Hematopoietic multipotent progenitor cell treated with erythropoietin and hydrocortisone succinate and interleukin-3 and kit ligand, for 15 days (in vitro differentiated cells): ENCODE results near the gene MBP.
"Not testable (repeated sequence)": the region's sequence is repeated elsewhere in the genome, so short reads cannot be mapped to it uniquely, and the experiment has no call there.

Experiments
- DNase-seq: peaks from one replicate; pipeline ENCODE4 v3.0.0-alpha.2; 2015; ENCODE audit warnings: low spot score

MBP gene

DNA sequence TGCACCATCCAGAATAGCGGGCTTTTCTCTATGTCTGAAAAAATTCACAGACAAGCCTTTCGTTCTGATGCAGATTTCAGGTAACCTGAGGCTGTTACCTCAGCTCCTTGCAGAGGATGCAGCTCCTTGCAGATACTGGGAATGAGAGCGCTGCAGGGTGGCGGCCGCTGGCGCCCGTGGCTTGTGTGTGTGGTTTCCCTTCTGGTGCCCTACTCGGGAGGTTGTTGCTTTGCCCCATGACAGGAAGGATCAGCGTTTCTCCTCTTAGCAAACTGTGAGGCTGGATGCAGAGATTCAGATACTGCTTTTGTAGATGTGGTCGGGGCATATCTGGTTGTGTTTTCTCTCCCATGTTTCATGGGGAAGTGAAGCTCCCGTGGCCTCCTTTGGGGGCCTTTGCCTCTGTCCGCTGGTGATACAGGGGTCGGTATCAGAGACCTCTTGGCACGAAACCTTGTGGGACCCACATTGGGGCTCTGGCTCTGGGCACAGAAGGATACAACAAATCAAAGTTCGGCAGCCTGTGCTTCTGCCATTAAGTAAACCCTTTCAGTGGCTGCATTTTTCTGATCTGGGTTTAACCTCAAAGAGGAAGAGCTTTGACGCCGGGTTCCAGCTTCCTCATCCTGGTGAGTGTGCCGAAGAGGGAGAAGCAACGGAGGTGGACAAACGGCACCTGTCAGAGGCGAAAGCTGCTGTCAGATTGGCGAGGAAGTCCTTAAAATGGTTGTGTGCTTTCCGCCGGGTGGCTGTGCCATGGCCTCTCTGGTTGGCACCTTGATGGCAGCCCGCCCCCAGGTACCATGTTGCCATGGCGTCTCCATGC, 127.8 kb downstream of the MBP start:
- DNase-seq = no peak

DNA sequence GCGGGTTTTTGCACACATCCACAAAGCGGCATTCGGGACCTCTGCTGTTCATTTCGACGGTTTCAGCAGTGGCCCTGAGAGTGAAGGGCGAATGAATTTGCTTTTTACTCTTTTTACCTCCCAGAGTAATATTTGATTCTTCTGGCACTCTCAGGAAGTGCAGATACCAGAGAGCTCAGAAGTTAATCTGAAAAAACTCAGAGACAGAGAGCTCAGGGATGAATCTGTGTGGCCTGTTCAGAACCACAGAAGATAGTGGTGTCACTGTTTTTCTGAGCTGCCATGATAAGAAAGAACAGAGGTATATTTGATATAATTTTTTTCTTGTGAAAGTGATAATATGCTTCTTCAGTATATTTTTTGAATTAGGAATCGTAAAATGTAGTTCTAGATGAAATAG, 129.3 kb downstream of the MBP start:
- no peak for DNase-seq

DNA sequence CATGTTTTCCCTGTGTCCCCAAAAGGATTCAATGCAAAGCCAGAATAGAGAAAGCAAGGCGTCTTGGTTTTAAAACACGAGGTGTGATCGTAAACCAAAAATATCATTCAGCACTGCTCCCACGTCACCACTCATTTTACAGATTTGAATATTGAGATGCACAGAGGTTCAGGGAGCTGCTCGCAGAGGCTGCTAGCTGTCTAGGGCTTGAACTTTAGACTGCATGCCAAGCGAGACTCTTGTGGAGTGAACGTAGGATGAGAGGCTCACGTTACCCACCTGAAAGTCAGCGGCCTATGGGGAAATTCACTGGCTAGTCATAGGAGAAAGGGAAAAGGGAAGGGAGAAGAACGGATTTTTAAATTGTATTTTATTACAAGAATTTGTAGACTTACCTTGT, 130.1 kb downstream of the MBP start:
- DNase-seq = no peak

DNA sequence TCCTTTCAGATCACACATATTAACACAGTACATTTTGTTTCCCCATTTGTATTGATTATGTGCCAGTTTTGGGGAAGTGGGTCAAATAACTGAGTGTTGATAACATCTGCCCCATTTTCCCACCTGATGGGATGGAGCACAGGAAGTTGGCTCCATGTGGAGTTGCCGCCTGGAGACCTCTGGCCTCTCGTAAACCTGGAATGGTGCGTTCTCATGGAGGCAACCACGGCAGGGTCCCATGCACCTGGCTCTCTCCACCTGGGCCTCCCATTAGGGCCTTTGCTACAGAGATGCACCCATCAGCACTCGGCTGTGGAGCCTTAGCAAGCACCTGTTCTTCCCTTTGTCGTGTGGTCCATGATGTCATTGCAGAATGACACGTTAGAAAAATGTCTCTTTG, 130.6 kb downstream of the MBP start:
- no peak for DNase-seq

DNA sequence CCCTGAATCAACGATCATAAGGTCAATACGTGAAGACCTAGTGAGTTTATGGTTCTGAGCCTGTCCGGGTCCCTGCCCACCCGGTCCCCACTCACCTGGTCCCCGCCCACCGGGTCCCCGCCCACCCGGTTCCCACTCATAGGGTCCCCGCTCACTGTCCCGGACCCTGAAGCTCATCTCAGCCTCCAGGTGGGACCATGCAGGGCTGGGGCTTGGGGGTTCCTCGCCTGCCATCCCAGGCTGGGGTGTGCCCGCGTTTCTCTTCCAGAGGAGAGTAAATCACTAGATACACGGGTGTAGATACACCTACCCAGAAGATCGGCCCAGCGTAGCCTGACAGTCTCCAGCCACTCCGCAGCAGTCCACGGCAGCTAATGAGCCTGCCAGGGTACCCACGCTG, 131.5 kb downstream of the MBP start:
- no peak for DNase-seq

DNA sequence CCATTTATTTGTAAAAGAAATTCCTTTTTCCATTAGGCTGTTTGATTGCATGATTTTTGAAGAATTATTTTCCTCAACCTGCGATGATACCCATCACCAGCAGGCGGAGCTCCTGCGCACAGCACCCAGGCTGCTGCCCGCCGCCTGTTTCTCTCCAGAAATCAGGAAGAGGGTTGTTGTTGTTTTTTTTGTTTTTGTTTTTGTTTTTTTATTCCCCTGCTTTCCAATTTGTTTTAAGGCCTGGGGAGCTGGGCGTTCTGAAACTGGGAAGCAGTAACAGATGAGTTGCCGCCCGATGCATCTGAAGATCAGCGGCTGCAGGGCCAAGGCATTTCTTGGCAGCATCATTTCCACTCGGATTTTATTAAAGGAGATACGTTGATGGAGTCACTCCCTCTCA, 132.1 kb downstream of the MBP start:
- DNase-seq = peak; percentile 55

DNA sequence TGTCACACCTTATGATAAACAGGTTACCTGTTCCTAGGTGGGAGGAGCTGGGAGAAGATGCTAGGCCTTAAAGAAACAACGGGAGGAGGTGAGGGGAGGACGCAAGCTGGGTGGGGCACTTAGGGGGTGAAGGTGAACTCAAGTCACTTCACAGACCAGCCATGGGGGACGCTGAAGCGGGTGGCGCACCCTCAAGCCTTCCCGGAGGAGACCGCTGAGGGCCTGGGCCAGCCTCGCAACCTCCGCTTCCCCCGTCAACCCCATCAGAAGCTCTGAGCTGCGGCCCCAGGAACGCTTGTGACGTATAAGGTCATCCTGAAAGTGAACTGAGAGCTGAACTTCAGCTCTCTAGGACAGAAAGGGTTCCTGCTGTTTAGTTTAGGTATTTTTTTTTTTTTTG, 133.5 kb downstream of the MBP start:
- no peak for DNase-seq

DNA sequence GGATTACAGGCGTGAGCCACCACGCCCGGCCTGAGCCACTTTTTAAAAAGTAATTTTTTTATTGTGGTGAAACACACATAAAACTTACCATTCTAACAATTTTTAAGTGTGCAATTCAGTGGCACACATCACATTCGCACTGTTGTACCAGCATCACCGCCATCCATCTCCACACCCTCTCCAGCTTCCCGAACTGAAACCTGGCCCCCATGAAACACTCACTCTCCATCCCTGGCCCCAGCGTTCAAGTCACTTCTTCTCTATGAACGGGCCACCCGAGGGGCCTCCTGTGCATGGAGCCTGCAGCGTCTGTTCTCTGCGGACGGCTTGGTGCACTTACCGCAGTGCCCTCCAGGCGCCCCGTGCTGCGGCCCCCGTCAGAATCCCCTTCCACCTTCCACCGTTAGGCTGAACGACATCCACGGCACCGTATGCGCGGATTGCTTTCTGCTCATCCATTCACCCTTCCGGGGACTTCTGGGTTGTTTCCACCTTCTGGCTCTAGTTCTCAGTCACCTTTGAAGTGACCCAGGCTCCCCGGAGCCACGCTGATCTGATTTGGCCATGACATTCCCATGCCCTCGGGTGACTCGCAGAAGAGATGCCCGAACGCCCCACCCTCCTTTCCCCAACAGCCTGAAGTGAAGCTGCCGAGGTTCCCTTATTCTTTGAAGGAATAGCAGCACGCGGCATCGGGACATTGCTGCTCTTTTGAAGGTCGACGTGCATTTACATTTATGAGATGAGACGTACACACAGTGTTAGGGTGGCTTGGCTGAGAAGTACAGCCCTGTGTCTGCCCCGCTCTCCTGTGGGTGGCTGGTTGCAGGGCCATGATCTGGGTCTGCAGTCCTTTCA, 134.4 kb downstream of the MBP start:
- DNase-seq = no peak

DNA sequence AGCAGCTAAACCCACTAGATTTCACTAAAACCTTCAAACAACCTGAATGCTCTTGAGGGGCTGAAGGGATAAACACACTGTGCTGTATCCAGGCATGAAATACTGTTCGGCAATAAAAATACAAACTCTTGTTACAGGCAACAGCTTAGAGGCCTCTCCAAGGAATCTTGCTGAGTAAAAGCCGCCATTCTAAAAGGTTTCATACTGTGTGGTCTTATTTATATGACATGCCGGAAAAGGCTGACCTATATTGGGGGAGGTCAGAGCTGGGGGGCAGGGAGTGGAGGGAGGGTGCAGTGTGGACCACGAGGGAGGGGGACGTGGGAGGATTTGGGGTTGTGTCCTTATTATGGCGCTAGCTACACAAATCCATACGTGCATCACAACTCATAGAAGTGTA, 136.2 kb downstream of the MBP start:
- no peak for DNase-seq

DNA sequence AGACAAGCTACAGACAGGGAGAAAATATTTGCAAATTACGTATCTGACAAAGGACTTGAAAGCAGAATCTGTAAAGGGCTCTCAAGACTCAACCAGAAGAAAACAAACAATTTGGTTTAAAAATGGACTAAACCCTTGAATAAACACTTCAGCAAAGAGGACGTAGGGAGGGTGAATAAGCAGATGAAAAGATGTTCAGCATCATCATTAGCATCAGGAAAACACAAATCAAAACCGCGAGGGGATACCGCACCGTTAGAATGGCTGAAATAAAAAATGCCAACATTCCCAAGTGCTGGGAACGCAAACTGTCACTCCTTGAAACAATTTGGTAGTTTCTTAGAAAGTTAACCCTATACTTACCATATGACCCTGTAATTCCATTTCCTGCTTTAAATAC, 136.7 kb downstream of the MBP start:
- DNase-seq = no peak

DNA sequence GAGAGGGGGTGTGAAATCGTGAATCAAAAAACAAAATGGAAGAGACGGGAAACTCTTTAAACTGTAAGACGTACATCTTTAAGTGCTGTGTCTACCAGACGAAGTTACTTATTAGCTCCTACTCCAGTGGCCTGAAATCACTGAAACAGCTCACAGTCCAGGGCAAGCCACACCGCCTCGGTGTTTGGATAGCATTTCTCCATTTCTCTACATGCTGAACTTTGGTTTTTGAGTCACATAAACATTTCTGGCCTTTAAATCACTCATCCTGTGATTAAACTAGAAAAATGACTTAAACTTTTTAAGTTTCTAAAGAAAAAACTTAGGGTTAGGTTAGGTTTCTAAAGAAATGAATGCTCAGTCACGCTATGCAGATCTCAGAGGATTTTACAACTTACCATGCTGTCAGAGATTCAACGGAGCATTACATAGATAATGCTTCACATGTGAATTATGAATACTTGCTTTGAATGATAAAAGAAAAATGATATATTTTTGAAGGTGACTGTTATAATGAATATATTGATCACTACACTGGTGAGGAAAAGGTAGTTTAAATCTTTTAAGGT, 138.4 kb downstream of the MBP start:
- no peak for DNase-seq

DNA sequence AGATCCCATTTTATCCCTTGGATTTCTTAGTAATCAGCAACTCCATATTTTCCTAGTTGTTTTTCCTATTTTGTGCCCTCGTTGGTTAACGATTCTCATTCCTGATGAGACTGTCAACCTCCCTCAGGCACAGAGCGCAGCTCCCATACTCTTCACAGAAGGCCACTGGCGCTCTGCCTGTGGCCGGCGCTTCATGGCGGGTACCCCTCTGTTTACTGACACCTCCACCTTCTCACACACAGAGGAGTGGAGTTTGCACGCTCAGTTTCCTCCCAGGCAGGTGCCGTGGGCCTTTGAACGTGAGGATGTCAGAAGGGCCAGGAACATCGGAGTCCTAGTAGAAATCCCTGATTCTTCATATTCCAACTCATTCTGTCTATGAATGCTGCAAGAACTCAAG, 139.0 kb downstream of the MBP start:
- DNase-seq = no peak

DNA sequence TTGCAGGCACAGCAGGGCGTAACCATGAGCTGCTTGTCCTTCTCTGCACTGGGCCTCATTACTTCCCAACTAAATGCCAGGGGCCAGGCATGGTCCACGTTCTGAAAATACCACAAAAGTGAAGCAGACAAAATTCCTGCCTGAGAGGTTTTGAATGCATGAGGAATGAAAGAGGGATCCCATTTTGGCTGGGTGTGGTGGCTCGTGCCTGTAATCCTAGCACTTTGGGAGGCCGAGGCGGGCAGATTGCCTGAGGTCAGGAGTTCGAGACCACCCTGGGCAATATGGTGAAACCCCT, 139.5 kb downstream of the MBP start:
- no peak for DNase-seq

DNA sequence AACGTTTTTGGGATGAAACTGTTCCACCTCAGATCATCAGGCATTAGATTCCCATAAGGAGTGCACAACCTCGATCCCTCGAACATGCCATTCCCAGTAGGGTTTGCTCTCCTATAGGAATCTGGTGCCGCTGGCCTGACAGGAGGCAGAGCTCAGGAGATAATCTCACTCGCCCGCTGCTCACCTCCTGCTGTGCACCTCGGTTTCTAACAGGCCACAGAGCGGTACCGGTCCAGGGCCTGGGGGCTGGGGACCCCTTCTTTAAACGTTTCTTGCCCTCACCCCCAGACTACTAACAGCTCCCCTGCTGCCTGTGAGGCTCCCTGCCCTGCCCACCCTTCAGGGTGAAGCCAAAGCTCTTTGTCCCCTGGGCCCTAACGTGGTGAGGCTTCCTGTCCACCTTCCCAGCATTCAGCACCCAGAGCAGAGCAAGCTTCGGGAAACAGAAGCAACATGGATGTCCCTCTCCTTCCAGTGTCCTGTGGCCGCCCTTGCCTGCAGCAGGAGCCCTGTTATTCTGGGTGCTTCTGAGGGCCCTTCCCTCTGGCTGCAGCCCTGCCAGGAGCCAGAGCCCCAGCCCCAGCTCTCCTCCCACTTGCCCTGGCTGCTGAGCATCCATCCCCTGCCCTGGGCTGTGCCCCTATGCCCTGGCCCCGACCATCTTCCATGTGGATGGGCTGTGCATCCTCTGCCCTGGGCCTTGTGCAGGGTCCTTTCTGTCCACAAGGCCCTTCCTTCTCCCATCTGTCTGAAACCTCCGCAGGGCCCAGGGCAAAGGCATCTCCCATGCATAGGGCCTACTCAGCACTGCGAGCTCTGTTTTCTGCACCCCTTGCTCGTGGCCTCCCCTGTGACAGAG, 140.1 kb downstream of the MBP start:
- DNase-seq = no peak

DNA sequence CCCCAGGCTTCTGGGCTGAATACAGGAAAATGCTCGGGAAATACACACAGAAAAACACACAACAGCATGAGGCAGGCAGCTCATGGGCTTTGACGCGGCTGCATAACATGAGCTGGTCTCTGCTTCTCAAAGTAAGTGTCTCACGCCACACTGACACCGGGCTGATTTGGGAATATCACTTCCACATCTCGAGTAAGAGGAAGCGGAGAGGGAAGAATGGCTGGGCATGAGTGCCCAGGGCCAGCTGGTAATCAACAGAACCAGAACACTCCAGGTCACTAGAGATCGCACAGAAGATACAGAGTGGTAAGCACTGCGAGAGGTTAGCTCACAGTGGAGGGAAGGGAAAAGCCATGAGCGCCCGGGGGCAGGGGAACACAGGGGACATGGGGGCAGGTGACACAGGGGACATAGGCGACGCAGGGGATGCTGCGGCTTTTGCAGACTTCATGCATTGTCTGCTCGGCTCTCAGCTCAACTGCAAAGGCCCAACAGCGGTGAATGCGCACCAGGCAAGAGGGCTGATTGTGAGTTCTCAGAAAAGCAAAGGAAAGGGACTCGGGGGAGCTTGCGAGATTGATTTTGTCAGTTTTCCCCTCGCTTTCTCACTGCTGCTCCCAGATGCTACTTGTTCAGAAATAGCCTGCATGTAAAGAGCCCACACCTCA, 141.4 kb downstream of the MBP start:
- no peak for DNase-seq

DNA sequence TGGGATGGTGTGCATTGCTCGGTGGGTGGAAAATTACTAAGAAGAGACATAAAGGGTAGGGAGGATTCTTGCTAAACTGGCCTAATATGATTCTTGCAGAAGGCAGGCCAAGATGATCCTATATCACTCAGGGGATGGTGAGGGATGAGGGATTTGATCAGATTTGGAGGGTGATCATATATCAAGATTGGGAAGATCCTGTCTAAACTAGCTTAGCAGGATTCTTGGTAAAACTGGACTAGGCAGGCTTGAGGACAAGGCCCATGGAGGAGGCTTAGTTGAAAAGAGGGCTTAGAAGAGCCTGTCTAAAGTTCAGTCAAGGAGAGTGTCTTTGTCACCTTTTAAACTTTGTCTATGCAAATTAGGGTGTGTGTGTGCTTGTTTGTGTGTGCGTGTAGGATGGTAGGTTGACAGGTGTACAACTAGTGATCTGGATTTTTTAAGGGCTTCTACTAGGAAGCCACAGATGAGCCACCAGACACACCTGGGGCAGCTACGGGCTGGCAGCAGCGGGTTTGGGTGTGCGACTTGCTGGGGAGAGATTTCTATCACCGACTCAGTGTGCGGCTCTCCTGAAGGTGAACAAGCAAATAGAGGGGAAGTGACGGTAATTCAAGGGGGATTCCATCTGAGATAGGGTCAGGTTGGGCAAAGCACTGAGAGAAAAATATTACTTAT, 142.1 kb downstream of the MBP start:
- DNase-seq = not testable (repeated sequence)

DNA sequence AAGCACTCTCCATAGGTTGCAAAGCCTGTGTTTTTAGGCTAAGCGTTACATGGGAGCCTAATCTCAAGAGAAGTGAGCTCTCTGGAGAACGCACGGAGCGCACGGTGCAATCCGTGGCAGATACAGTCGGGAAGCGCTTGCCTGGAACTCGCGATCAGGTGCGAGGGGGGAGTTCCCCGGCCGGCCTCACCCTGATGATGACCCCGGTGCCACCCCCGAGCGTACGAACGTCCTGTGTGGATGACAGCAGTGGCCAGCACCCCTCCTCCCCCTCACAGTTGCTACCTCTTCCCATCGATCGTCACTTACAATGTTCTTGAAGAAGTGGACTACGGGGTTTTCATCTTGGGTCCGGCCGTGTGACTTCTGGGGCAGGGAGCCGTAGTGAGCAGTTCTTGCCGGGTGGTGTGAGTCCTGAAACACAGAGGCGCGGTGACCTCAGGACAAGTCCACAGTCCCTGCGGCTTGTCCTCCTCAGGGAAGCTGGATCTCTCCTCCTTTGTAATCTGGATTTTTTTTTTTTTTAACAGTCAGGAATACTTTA, 142.9 kb downstream of the MBP start:
- DNase-seq = no peak

DNA sequence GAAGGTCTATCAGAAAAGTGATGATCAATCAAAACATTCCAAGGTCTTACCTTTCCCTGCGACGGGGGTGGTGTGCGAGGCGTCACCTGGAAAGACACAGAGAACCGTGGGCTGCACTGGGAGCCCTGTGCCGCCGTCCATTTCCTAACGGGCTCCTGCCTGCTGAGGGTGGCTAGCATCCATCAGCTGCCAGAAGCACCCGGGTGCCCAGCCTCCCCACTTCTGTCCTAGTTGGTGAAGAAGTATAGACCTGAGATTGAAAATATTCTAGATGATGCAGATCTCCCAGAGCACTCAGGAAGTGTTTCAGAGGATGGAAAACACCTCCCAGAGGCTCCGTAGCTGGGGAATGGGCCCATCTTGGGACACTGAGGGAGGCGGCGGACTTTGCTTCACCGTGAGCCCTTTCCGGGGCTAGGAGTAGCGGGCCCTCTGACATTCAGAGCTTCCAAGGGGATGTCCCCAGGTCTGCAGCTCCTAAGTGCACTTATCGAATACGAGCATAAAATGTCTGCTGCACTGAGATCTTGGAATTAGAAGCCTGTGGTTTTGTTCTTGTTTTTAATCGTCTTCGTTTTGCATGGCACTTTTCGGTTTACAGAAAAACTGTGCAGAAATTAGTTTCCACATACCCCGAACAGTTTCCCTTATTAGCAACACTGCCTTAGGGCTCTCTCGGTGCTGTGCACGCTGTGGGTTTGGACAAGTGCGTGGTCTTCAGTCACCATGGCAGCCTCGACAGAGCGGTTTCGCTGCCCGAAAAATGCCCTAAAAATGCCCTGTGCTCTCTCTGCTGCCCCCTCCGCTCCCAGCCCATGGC, 143.5 kb downstream of the MBP start:
- DNase-seq = no peak

DNA sequence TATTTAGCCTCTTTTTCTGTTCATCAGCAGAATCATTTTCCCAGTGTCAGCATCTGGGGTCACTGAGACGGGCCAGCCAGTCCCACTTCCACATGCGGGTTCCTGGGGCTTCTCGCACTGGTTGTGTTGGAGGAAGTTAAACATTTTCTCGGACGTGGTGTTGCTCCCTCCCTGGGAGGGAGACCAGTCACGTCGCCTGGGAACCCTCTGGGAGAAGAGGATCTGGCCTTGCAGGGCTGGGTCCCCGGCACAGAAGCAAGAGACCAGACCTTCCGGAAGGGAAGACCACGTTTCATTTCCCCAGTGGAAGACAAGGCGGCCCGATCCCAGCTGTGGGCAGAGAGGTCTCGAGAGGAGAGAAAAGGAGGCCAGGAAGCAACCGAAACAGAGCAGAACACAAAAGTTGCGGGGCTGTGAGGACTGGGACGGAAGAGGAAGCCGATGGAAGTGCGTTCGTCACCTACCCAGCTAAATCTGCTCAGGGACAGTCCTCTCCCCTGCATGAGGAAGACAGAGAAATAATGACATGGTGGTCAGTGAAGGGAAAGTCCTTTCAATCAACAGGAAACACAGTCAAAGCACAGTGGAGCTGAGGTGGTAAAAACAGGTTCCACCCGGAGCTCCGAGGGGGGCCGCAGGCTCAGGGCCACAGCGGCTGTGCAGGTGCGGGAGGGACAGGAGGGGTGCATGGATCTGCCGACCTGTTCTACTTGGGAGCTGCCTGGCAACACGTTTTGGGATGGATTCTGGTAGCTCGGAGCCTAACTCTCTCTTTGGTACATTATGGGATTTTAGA, 144.4 kb downstream of the MBP start:
- DNase-seq = no peak
